NCI-H774 (cell line): ENCODE data around the gene HABP2.

Experiments used
- DNase-seq: peaks from one replicate; lab custom pipeline; 2025; lab: John Stamatoyannopoulos, UW

HABP2 gene

GRCh38 chr10:113631684-113632367, 79.0 kb downstream of the HABP2 start:
- DNase-seq: no peak
